ENCODE measurements around the gene MMP10.

GRCh38 chr11:102794382-102794781, 14.0 kb upstream of the MMP10 start:
- TF ChIP-seq CTCF (IDR thresholded peaks at IDR 0.05): no peak
- TF ChIP-seq POLR2A (IDR thresholded peaks at IDR 0.05): no peak

Data from esophagus squamous epithelium (tissue), 4 donors.